GM19328 (cell line): ENCODE data around the gene SMPD4.
"Not testable (repeated sequence)": the region's sequence is repeated elsewhere in the genome, so short reads cannot be mapped to it uniquely, and the experiment has no call there.

Experiments
- ATAC-seq: cut with Tn5 transposase; IDR thresholded peaks from one replicate; pipeline ENCODE4 v1.9.1; 2021; ENCODE audit warnings: mild to moderate bottlenecking, moderate library complexity; ENCODE audit not compliant: unreplicated experiment

Gene SMPD4

GRCh38 chr2:130142396-130143265 lies 38.8 kb downstream of the SMPD4 start:
- not testable (repeated sequence) for ATAC-seq

GRCh38 chr2:130141645-130142370 lies 39.6 kb downstream of the SMPD4 start:
- not testable (repeated sequence) for ATAC-seq

- ATAC-seq: not testable (repeated sequence)
Observed at GRCh38 chr2:130141002-130141401, 40.4 kb downstream of the SMPD4 start.

- ATAC-seq: not testable (repeated sequence)
Observed at GRCh38 chr2:130140516-130140915, 40.9 kb downstream of the SMPD4 start.

GRCh38 chr2:130139331-130140280 lies 41.8 kb downstream of the SMPD4 start:
- ATAC-seq: not testable (repeated sequence)

GRCh38 chr2:130138841-130139251 lies 42.6 kb downstream of the SMPD4 start:
- ATAC-seq: not testable (repeated sequence)

GRCh38 chr2:130138326-130138725 lies 43.1 kb downstream of the SMPD4 start:
- not testable (repeated sequence) for ATAC-seq

GRCh38 chr2:130137118-130137517 lies 44.3 kb downstream of the SMPD4 start:
- ATAC-seq: not testable (repeated sequence)

GRCh38 chr2:130136546-130136945 lies 44.9 kb downstream of the SMPD4 start:
- not testable (repeated sequence) for ATAC-seq

- ATAC-seq: no peak
Observed at GRCh38 chr2:130135692-130136541, 45.5 kb downstream of the SMPD4 start.

GRCh38 chr2:130129120-130129829 lies 52.1 kb downstream of the SMPD4 start, which contains the start of gene POTEF:
Gene POTEF (minus strand): TSS chr2:130129222. CDS start chr2:130120515, 8,707 bp downstream.
- not testable (repeated sequence) for ATAC-seq

- not testable (repeated sequence) for ATAC-seq
Observed at GRCh38 chr2:130128464-130128863, 52.9 kb downstream of the SMPD4 start.

GRCh38 chr2:130127726-130128125 lies 53.7 kb downstream of the SMPD4 start:
- ATAC-seq: not testable (repeated sequence)

- not testable (repeated sequence) for ATAC-seq
Observed at GRCh38 chr2:130120924-130121323, 60.5 kb downstream of the SMPD4 start.

GRCh38 chr2:130102597-130103363 lies 78.6 kb downstream of the SMPD4 start:
- not testable (repeated sequence) for ATAC-seq
